Measurements from ENCODE around the gene ALCAM. TPM values are rescaled to one million over a fixed set of nuclear protein-coding genes. Genes with fewer than 3 reads are reported as not detected.

The ALCAM gene
- polyA plus RNA-seq, 3 donors: 7.1 to 8.0 (median 7.9) TPM

DNA sequence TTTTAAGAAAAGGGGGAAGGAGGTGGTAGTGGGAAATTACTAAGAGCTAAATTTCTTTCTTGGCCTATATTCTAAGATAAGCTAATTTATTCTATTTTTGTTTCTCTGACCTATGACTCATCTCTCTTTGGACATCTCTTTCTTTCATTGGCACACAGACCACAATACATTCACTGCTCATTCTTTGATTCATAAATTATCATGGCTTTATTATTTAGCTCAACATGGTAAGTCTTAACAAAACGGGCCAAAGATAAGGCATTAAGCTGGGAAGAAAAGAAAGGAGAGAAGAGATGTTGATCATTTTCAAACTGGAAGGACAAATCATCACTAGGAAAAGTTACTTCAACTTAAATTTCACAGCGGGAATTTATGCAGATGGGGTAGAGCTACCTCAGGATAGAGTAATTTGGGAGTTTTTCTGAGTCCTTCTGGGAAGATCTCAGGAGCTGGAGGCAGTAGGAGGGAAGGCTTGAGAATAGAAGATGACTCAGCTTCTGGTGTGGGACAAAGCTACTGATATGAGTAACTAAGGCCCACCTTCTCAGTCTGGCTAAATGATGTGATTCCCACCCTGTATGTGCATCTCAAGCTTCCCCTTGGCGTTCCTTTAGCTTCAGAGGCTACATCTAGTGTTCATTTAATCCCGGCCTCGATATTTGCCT is 7.5 kb upstream of the ALCAM start:
- no peak overlapping the region for H3K4me3 Mint-ChIP-seq
- peaks cover 19 to 47% of the 10 kb centered on the region in 2 donors for H3K4me1 ChIP-seq (ENCODE audit: control insufficient read depth in 1 of 2, insufficient read depth in 2 of 2, low read length in 2 of 2)
- H3K4me1 Mint-ChIP-seq: peaks cover 53% of the 10 kb centered on the region
- H3K4me2 ChIP-seq (replicated peaks; ENCODE audit: extremely low read depth, low read length, poor library complexity, severe bottlenecking): no peak overlapping the region
- no peaks in the 10 kb centered on the region for H3K27me3 ChIP-seq (ENCODE audit: control insufficient read depth in 2 of 2, insufficient read depth in 2 of 2, low read length in 2 of 2)
- no peak overlapping the region for H3K4me3 ChIP-seq (replicated peaks in 1 of 3; ENCODE audit: low read depth in 2 of 3, low read length in 3 of 3)
- no peaks in the 10 kb centered on the region for H3K9me3 Mint-ChIP-seq
- intact Hi-C loops (cut with micrococcal nuclease): no loop called here
- no peak overlapping the region for H3K27ac ChIP-seq (ENCODE audit: low read depth in 1 of 2, low read length in 2 of 2)
- H3K36me3 Mint-ChIP-seq: peaks cover 0 to 5% of the 10 kb centered on the region in 2 donors
- H2AFZ ChIP-seq (ENCODE audit: insufficient read depth, low read depth, low read length, poor library complexity, severe bottlenecking): no peak overlapping the region
- no peaks in the 10 kb centered on the region for H3K36me3 ChIP-seq (replicated peaks in 1 of 2; ENCODE audit: control insufficient read depth in 1 of 2, insufficient read depth in 2 of 2, low read length in 2 of 2)
- no peak overlapping the region for H3K9ac ChIP-seq (ENCODE audit: insufficient read depth, low read length, poor library complexity, severe bottlenecking)
- DNase-seq: peak in 2 of 3 donors; percentile 51 to 62
- no peaks in the 10 kb centered on the region for H3K9me3 ChIP-seq (replicated peaks in 1 of 2; ENCODE audit: control insufficient read depth in 1 of 2, insufficient read depth in 1 of 2, low read length in 2 of 2)
- 96% methylated on average over 3 of the region's 5 CpGs for WGBS (ENCODE audit: insufficient coverage)
- H3K79me2 ChIP-seq (ENCODE audit: insufficient read depth, low read length): no peaks in the 10 kb centered on the region
- peak overlapping the region in 4 of 7 donors; percentile 4 to 67 (median 45) for H3K27ac Mint-ChIP-seq
- TF ChIP-seq, protein P1, sequence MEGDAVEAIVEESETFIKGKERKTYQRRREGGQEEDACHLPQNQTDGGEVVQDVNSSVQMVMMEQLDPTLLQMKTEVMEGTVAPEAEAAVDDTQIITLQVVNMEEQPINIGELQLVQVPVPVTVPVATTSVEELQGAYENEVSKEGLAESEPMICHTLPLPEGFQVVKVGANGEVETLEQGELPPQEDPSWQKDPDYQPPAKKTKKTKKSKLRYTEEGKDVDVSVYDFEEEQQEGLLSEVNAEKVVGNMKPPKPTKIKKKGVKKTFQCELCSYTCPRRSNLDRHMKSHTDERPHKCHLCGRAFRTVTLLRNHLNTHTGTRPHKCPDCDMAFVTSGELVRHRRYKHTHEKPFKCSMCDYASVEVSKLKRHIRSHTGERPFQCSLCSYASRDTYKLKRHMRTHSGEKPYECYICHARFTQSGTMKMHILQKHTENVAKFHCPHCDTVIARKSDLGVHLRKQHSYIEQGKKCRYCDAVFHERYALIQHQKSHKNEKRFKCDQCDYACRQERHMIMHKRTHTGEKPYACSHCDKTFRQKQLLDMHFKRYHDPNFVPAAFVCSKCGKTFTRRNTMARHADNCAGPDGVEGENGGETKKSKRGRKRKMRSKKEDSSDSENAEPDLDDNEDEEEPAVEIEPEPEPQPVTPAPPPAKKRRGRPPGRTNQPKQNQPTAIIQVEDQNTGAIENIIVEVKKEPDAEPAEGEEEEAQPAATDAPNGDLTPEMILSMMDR (IDR thresholded peaks at IDR 0.05): no peak
- H4K20me1 ChIP-seq (ENCODE audit: insufficient read depth, low read length): no peaks in the 10 kb centered on the region
- H3K27me3 Mint-ChIP-seq (ENCODE audit: low read depth in 3 of 3): peaks cover 0 to 7% (median 3%) of the 10 kb centered on the region in 3 donors

- no peak overlapping the region for H3K4me3 Mint-ChIP-seq
- no peaks in the 10 kb centered on the region for H3K9me3 Mint-ChIP-seq
- no peak overlapping the region for H3K27ac ChIP-seq (ENCODE audit: low read depth in 1 of 2, low read length in 2 of 2)
- H3K36me3 Mint-ChIP-seq: peaks cover 0 to 2% of the 10 kb centered on the region in 2 donors
- no peak overlapping the region for H2AFZ ChIP-seq (ENCODE audit: insufficient read depth, low read depth, low read length, poor library complexity, severe bottlenecking)
- H3K4me1 ChIP-seq (ENCODE audit: control insufficient read depth in 1 of 2, insufficient read depth in 2 of 2, low read length in 2 of 2): peaks cover 15 to 44% of the 10 kb centered on the region in 2 donors
- H3K4me3 ChIP-seq (replicated peaks in 1 of 3; ENCODE audit: low read depth in 2 of 3, low read length in 3 of 3): no peak overlapping the region
- no peak overlapping the region for H3K27ac Mint-ChIP-seq
- DNase-seq: no peak
- no peaks in the 10 kb centered on the region for H3K79me2 ChIP-seq (ENCODE audit: insufficient read depth, low read length)
- TF ChIP-seq, protein P1 (IDR thresholded peaks at IDR 0.05): no peak
- intact Hi-C loops (cut with micrococcal nuclease): loop anchor here in 1 of 2 donors (10.0 kb wide), 1 partner anchor 45 kb away; no protein-coding TSS in a partner anchor
- no peaks in the 10 kb centered on the region for H4K20me1 ChIP-seq (ENCODE audit: insufficient read depth, low read length)
- peaks cover 45% of the 10 kb centered on the region for H3K4me1 Mint-ChIP-seq
- peaks cover 0 to 1% (median 0%) of the 10 kb centered on the region in 3 donors for H3K27me3 Mint-ChIP-seq (ENCODE audit: low read depth in 3 of 3)
- WGBS (ENCODE audit: insufficient coverage): no CpG with 5 or more reads among the region's 2 CpGs
- no peaks in the 10 kb centered on the region for H3K36me3 ChIP-seq (replicated peaks in 1 of 2; ENCODE audit: control insufficient read depth in 1 of 2, insufficient read depth in 2 of 2, low read length in 2 of 2)
- H3K9ac ChIP-seq (ENCODE audit: insufficient read depth, low read length, poor library complexity, severe bottlenecking): no peak overlapping the region
- H3K27me3 ChIP-seq (ENCODE audit: control insufficient read depth in 2 of 2, insufficient read depth in 2 of 2, low read length in 2 of 2): no peaks in the 10 kb centered on the region
- H3K4me2 ChIP-seq (replicated peaks; ENCODE audit: extremely low read depth, low read length, poor library complexity, severe bottlenecking): no peak overlapping the region
- H3K9me3 ChIP-seq (replicated peaks in 1 of 2; ENCODE audit: control insufficient read depth in 1 of 2, insufficient read depth in 1 of 2, low read length in 2 of 2): no peaks in the 10 kb centered on the region
These were observed 6.7 kb upstream of the ALCAM start for GRCh38 chr3:105360003-105360402.

Data from CD14-positive monocyte (primary cell).